Prostate gland (tissue), 2 donors: ENCODE results near the gene PCAT7. TPM values are rescaled to one million over a fixed set of nuclear protein-coding genes. Genes with fewer than 3 reads are reported as not detected.
"Not testable (repeated sequence)": the region's sequence is repeated elsewhere in the genome, so short reads cannot be mapped to it uniquely, and the experiment has no call there.

Source experiments
- DNase-seq: peaks from one replicate; pipeline ENCODE4 v3.0.0-alpha.2; 2019; ENCODE audit warnings: low spot score
- H3K27ac ChIP-seq, 2 donors: fragments of 200-600 bp; sonication (generic); 2 replicates each; pipeline ENCODE4 v1.5.1; 2017 to 2019
- H3K27me3 ChIP-seq: fragments of 200-600 bp; sonication (generic); replicated peaks from 2 replicates; pipeline ENCODE4 v1.5.1; 2019; ENCODE audit not compliant: insufficient read depth
- H3K36me3 ChIP-seq, 2 donors: fragments of 200-600 bp; sonication (generic); 1 replicate in 1 of 2; 2 replicates in 1 of 2; pipeline versions ENCODE4 v1.5.1 to v1.8.1; 2017 to 2019
- H3K4me1 ChIP-seq: fragments of 200-600 bp; sonication (generic); replicated peaks from 2 replicates; pipeline ENCODE4 v1.5.1; 2019
- H3K4me3 ChIP-seq, 2 donors: fragments of 200-600 bp; sonication (generic); 2 replicates each; pipeline ENCODE4 v1.5.1; 2017 to 2019
- H3K9me3 ChIP-seq: fragments of 200-600 bp; sonication (generic); 2 replicates; pipeline ENCODE4 v1.5.1; 2017
- CTCF ChIP-seq, 4 experiments: fragments of 200-600 bp in 2 of 4; fragments of 450-650 bp in 2 of 4; sonication (generic) in 2 of 4; IDR thresholded peaks; 1 replicate in 3 of 4; 2 replicates in 1 of 4; pipeline ENCODE4 v1.5.1; 2016 to 2019; ENCODE audit warnings: antibody characterized with exemption in 4 of 4, mild to moderate bottlenecking in 2 of 4, moderate library complexity in 2 of 4
- POLR2A ChIP-seq: fragments of 450-650 bp; IDR thresholded peaks from one replicate; pipeline ENCODE4 v1.6.1; 2016; ENCODE audit warnings: antibody characterized with exemption, mild to moderate bottlenecking
- POLR2AphosphoS5 ChIP-seq: sonication (generic); formaldehyde crosslinking; IDR thresholded peaks from one replicate; pipeline ENCODE4 v1.6.1; 2017; ENCODE audit warnings: antibody characterized with exemption
- WGBS: methylation state at CpG from one replicate; pipeline ENCODE4 v1.1.5; 2018; 5-methylcytosine and 5-hydroxymethylcytosine counted together
- intact Hi-C: fragments of 100-400 bp; cut with DNase I; formaldehyde crosslinking; loops from one replicate; pipeline ENCODE4 v1.14.2; 2022
- total RNA-seq, 2 donors: library from RNA; depleted of rRNA; stranded (reverse); fragments of >200 nt; gene quantifications; one replicate each; pipeline ENCODE4 v1.1.0, GENCODE V29; 2016

The PCAT7 gene
- total RNA-seq, 2 donors from 2014 or later: 0.18 to 4.4 TPM

- intact Hi-C loops: no loop called here
- Histone ChIP-seq H3K9me3 (no peaks in the 10 kb centered on the region), H3K36me3 (no peaks in the 10 kb centered on the region), H3K4me3 (no peak overlapping the region), H3K27ac (no peak overlapping the region), H3K27me3 (no peaks in the 10 kb centered on the region), H3K4me1 (no peaks in the 10 kb centered on the region)
- 76% methylated on average over 2 of the region's 2 CpGs for WGBS
- TF ChIP-seq CTCF (IDR thresholded peaks at IDR 0.05) (no peak), POLR2AphosphoS5 (no peak), POLR2A (no peak)
- DNase-seq: no peak
Measured at GRCh38 chr9:94563548-94563947, 8.7 kb downstream of the PCAT7 start.

- H3K27me3 ChIP-seq, H3K9me3 ChIP-seq, H3K4me1 ChIP-seq, intact Hi-C loops, H3K4me3 ChIP-seq, H3K27ac ChIP-seq, DNase-seq, H3K36me3 ChIP-seq: not testable (repeated sequence)
- 59% methylated on average over 3 of the region's 3 CpGs for WGBS
Measured at GRCh38 chr9:94564279-94564678, 9.4 kb downstream of the PCAT7 start.

- Histone ChIP-seq H3K27me3 (no peaks in the 10 kb centered on the region), H3K36me3 (no peaks in the 10 kb centered on the region), H3K9me3 (no peaks in the 10 kb centered on the region), H3K27ac (no peak overlapping the region), H3K4me3 (no peak overlapping the region), H3K4me1 (no peaks in the 10 kb centered on the region)
- DNase-seq: no peak
- TF ChIP-seq POLR2A (no peak), CTCF (IDR thresholded peaks at IDR 0.05) (no peak), POLR2AphosphoS5 (no peak)
- intact Hi-C loops: no loop called here
Measured at GRCh38 chr9:94566550-94566949, 11.7 kb downstream of the PCAT7 start.

GRCh38 chr9:94567271-94567670 is 12.4 kb downstream of the PCAT7 start:
- TF ChIP-seq CTCF (IDR thresholded peaks at IDR 0.05) (no peak), POLR2A (no peak), POLR2AphosphoS5 (no peak)
- no peaks in the 10 kb centered on the region for H3K4me1 ChIP-seq
- DNase-seq: no peak
- WGBS: 50% methylated on average over 2 of the region's 2 CpGs
- intact Hi-C loops: no loop called here
- H3K27me3 ChIP-seq: no peaks in the 10 kb centered on the region
- H3K27ac ChIP-seq: no peak overlapping the region
- H3K36me3 ChIP-seq: no peaks in the 10 kb centered on the region
- no peak overlapping the region for H3K4me3 ChIP-seq
- H3K9me3 ChIP-seq: no peaks in the 10 kb centered on the region

- Histone ChIP-seq H3K27me3 (no peaks in the 10 kb centered on the region), H3K9me3 (no peaks in the 10 kb centered on the region), H3K36me3 (no peaks in the 10 kb centered on the region), H3K4me3 (no peak overlapping the region), H3K4me1 (no peaks in the 10 kb centered on the region), H3K27ac (no peak overlapping the region)
- TF ChIP-seq POLR2AphosphoS5 (no peak), POLR2A (no peak), CTCF (IDR thresholded peaks at IDR 0.05) (no peak)
- WGBS: 92% methylated on average over 3 of the region's 3 CpGs
- no peak for DNase-seq
- intact Hi-C loops: no loop called here
Measured at GRCh38 chr9:94568250-94568889, 13.5 kb downstream of the PCAT7 start.
